Stimulated activated CD4-positive, alpha-beta T cell treated with anti-CD3 and anti-CD28 coated beads, TNF-alpha, amount 100 ng/mL, for 4 hours (primary cell): Measurements from ENCODE around the gene AGMAT.
"Not testable (repeated sequence)": the region's sequence is repeated elsewhere in the genome, so short reads cannot be mapped to it uniquely, and the experiment has no call there.

Experiments used
- DNase-seq, 3 experiments: peaks; one replicate each; pipeline ENCODE4 v3.0.0-alpha.2; 2020; ENCODE audit warnings: low read depth in 3 of 3

AGMAT gene

DNA sequence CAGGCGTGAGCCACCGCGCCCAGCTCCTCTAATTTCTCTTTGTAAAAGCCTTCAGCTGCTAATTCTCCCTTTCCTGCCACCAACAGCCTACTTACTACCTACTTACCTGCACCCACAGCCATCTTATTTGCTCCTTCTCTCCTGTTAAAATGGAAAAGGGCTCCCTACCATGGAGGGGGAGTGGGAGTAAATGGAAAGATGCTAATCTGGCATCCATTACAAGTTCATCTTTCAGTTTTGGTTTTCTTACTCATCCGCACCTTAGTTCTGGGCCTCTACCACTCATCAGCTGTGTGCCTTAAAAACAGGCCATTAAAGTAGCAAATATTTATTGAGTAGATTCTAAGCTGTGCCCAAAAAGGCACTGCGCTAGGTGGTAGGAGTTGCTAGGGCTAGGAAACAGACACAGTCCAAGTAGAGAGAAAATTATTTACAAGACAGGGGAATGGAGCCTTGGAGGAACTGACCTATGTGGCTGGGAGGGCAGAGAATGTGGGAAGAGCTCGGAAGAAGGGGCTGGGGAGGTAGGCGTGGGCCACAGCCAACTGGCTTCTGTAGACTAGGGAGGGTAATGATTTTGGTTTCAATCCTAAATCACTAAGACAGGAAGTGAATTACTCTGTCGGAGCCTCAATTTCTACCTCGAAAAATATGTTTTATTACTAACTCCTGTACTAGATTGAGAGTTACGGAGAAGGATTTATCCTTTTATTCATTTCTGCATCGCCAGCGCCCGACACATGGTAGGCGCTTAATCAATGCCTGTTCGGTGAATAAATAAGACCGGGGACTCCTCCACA is 31.7 kb upstream of the AGMAT start:
- no peak for DNase-seq

DNA sequence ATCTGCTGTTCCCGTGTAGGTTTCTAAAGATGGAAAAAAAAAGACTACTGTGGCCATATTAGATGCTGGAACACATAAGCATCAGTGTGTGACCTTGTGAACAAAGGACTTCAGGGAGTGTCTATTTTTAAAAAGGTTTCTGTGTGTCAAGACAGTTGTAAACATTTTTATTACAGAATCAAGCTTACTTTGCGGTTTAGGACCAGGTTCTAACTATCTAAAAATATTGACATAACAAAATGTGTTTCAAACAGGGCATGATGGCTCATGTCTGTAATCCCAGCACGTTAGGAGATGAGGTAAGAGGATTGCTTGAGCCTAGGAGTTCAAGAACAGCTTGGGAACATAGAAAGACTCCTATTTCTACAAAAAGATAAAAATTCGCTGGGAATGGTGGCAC is 25.3 kb upstream of the AGMAT start:
- no peak for DNase-seq

DNA sequence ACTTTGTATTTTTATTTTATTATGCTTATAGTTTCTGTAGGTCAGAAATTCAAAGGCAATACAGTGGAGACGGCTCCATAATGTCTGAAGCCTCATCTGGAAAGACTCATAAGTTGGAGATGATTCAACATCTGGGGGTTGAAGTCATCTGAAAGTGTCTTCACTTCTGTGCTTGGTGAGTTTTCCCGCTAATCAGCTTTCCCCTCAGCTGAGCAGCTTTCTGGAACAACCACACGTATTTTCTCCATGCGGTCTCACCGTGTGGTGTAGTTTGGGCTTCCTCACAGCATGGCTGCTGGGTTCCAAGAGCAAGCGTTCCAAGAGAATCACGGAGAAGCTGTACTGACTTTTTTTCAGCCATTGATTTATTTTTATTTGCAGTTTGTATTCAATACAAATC is 24.8 kb upstream of the AGMAT start:
- DNase-seq, result no peak

- DNase-seq, result no peak
Observed at GRCh38 chr1:15605398-15606383, 20.8 kb upstream of the AGMAT start.

DNA sequence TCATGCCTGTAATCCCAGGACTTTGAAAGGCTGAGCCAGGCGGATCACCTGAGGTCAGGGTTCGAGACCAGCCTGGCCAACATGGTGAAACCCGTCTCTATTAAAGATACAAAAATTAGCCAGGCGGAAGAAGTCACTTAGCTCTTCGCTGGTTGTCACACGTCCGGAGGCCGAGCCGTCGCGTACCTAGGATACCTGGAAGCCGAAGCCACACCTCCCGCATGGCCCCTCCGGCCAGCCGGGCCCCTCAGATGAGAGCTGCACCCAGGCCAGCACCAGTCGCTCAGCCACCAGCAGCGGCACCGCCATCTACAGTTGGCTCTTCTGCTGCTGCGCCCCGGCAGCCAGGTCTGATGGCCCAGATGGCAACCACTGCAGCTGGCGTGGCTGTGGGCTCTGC is 19.5 kb upstream of the AGMAT start:
- not testable (repeated sequence) for DNase-seq

DNA sequence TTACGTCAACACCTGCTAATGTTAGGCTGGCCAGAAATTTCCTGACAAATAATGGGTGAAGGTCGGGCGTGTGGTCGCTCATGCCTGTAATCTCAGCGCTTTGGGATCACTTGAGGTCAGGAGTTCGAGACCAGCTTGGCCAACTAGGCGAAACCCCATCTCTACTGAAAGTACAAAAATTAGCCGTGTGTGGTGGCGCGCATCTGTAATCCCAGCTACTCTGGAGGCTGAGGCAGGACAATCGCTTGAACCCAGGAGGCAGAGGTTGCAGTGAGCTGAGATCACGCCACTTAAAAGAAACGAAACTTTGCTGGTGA is 19.1 kb upstream of the AGMAT start:
- not testable (repeated sequence) for DNase-seq

DNA sequence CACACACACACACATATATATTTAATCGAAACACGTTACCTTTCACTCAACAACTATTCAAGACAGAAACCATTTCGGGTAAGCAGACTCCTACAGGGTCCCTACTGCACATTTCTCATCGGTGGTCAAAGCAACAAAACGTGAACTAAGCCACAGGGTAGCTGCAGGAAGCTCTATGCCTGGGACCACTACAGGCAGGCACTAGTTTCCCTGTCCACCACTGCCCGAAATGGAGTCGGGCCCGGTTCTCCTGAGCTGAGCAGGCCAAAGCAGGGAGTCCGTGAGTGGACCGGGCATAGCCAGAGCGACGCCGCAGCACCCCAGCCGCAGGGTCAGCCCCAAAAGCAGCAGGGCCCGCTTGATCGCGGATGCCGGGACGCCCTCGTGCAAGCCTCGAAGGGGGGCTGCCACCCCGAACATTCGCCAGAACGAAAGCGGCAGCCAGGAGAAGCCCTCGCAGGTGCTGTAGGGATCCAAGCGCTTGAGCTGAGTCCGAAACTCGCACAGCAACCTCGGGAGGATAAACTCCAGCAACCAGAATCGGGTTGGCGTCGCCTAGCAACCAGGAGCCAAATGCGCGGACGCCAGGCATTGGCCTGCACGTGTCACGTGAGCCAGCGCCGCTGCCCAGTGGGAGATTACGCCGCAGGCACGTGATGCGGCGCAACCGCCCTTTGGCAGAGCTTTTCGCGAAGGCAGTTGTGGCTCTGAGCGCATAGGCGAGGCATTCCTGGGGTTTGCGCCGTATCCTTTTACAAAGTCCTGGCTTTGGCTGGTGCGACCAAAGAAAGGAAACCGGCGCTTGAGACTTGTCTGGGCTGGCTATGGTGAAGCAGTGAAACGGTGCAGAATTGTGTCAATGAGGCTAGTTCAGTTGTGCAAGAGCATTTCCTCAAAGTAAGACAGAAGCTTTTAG is 18.5 kb upstream of the AGMAT start:
- peak; percentile 73 to 84 (median 82) for DNase-seq

DNA sequence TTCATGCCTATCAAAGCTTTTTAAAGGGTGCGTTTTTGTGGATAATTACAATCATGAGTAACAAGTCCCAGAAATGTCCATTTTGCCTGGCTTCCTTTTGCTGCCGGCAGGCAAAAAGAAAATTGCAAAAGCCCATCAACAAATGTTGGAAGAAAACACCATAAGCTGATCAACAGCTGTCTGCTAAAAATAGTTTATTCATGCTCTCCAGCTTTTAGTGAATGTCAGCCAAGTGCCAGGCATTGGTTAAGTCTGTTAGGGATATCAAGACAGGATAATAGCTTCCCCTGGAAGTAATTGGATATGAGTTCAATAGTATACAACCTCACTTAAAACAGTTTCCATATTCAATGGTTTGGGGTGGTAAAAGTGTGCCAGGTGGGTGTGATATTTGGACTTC is 13.6 kb upstream of the AGMAT start:
- no peak for DNase-seq

GRCh38 chr1:15595809-15596617 is 11.2 kb upstream of the AGMAT start:
- DNase-seq, result no peak

- DNase-seq, result no peak
Observed at GRCh38 chr1:15592285-15592684, 7.4 kb upstream of the AGMAT start.

DNA sequence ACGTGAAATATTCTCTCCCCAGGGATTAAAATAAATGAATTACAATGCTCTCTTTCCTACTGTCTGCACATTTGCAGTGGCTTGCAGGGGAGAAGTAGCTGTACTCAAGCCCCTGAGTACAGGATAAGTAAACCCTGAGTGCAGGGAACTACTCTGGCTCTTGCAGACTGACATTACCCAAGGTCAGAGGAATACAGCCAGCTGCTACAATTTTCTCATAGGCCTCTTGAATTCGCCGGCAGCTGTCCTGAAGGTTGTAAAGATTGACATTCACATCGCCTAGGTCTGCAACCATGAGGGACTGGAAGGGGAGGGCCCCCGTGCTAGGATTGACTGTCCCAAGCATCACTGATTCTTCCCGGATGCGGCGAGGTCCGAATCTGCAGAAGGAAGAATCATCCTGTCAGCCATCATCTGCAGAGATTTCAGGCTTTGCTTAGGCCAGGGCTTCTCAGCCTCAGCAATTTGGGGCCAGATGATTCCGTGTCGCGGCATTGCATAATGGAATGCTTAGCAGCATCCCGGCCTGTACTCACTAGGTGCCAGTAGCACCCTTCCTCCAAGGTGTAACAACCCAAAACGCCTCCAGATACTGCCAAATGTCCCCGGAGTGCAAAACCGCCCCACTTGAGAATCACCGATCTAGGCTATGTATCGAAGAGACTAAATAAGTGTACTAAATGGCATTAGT is 1.7 kb downstream of the AGMAT start:
- DNase-seq, result no peak

DNA sequence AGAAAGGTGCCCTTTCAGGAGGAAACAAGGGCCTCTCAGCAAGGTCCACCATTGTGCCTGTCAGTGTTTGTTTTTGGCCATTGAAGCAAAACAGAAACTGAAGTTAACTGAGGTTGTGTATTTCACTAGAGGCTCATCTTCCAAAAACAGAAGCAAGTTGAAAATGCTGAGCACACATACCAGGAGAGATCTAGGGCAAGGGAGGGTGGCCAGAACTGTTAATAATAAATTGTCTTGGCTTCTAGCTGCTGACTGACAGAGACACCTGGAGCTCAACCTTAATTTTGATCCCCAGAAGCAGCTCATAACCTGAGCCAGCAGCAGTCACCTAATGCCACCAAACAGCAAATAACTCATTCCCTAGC is 5.2 kb downstream of the AGMAT start:
- DNase-seq, result no peak

DNA sequence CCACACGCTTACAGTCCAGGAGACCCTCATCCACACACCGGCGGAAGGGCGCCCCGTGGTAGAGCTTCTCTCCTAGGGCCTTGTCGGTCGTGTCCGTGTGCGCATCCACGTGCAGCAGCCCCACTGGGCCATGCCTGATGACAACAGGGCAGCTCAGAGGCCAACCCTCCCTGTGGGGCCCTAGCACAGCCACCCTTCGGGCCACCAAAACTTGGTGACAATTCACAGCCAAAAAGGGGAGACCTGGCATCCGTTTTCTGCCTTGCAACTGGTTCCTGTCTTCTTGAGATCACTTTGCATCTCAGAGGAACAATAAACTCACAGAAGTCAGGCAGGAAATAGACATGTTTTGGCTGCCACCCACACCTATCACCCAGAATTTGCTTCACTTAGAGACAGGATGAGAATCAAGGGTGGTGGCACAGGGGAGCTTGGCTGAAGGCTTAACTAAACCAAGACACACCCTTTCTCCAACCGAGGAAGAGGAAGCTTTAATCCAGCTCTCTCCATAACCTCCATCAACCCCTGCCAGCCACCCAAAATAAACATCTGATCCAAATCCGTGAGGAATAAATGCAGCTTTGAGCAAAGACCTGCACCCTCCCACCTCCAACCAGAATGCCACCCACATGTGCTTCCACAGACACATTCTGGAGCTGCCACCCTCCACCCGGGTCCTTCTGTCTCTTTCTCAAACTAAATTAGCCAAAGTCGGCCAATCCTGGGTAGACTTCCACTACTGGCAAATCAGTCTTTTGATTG is 5.7 kb downstream of the AGMAT start:
- no peak for DNase-seq

- DNase-seq, result no peak
Observed at GRCh38 chr1:15577691-15578090, 7.2 kb downstream of the AGMAT start.

GRCh38 chr1:15575549-15576150 is 9.2 kb downstream of the AGMAT start:
- no peak for DNase-seq

GRCh38 chr1:15574741-15575140 is 10.1 kb downstream of the AGMAT start:
- no peak for DNase-seq

DNA sequence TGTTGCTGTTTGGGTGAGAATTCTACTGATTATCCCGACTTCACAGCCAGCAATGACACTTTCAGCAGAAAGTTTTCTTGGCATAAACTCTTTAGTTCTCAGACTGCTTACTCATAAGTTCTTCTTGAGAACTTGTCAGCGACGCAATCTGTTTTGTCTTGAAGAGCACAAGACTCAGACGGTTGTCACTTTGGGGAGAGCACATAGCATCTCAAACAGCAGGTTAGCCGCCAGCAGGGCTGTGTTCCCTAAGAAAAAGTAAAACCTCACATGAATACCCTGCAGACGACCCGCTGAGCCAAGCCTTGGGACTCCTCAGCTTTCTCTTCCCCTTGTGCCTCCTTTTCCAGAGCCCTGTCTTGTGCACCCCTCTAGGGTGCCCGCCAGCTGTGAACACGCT is 11.4 kb downstream of the AGMAT start:
- no peak for DNase-seq

DNA sequence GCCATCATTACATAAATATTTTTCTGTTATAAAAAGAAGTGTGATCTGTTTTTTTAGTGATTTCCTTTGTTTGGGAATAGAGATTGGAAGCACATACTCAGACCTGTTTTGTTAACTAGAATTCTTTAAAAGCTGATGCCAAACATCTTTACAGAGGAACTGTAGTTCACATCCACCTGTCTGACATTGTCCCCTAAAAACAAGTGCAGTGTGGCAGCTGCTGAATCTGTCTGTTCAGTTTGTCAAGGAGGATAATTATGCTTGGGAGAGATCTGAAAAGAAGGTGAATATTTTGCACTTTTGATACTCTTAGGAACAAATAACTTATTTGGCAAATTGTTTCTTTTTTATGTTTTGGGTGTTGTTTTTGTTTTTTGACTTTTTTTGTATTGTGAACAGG is 13.6 kb downstream of the AGMAT start:
- DNase-seq, result no peak

DNA sequence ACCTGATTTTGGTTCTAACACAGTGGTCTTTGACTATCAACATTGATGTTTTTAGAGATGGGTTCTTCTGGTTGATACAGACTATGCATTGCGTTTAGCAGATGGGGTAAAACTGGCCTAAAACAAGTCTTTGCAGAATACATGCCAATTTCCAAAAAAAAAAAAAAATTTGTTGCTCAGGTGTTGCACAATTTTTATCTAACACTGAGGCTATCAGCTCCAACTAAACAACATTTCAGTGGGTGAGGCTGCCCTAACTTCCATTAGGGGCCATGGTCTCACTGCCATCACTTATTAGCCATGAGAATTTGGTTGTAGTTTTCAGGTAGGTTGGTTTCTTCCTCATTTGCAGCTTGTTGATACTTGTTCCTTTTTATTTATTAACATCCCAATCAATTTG is 14.0 kb downstream of the AGMAT start:
- DNase-seq, result no peak
